Endothelial cell of umbilical vein (primary cell): Measurements from ENCODE around the gene ZBBX. TPM values are rescaled to one million over a fixed set of nuclear protein-coding genes. Genes with fewer than 3 reads are reported as not detected.

Source experiments
- BruUV-seq: library from RNA; stranded (reverse); fragments of 400-500 nt; replicated peaks from 2 replicates; lab custom pipeline; 2021; lab: Mats Ljungman, UMichigan
- CTCF ChIA-PET: fragments of 300-600, 350-600 bp; sonication (Branson Sonifier 250); formaldehyde crosslinking; loops from one replicate; lab custom pipeline; 2021; ENCODE audit warnings: antibody characterized with exemption, inconsistent platforms; lab: Charles Lee
- POLR2A ChIA-PET: fragments of 300-600, 350-600 bp; sonication (Branson Sonifier 250); formaldehyde crosslinking; loops from one replicate; lab custom pipeline; 2021; ENCODE audit warnings: antibody characterized with exemption, inconsistent platforms; lab: Charles Lee
- DNase-seq: peaks from one replicate; pipeline ENCODE4 v3.0.0-alpha.2; 2011; ENCODE audit warnings: low read depth, low spot score
- FAIRE-seq: peaks from 2 replicates; lab custom pipeline; 2011; peaks lifted over from hg19 to GRCh38; lab: Jason Lieb, UNC
- H2AFZ ChIP-seq: 2 replicates; pipeline ENCODE4 v1.6.0; 2012; ENCODE audit warnings: low read depth, low read length, control low read depth, inconsistent platforms
- H3K27ac ChIP-seq: 2 replicates; pipeline ENCODE4 v1.5.1; 2011; ENCODE audit warnings: low read depth, mild to moderate bottlenecking, control low read depth, low read length, moderate library complexity; ENCODE audit not compliant: insufficient read depth
- H3K27me3 ChIP-seq, 2 experiments: 2 replicates each; pipeline versions ENCODE4 v1.6.0 to v1.6.1; 2011; ENCODE audit warnings: low read length in 2 of 2, mixed read lengths in 1 of 2; ENCODE audit not compliant: control insufficient read depth in 2 of 2, insufficient read depth in 2 of 2
- H3K36me3 ChIP-seq, 2 experiments: 2 replicates in 1 of 2; 3 replicates in 1 of 2; pipeline ENCODE4 v1.5.1; 2011; ENCODE audit warnings: low read length in 2 of 2, mild to moderate bottlenecking in 1 of 2, moderate library complexity in 1 of 2; ENCODE audit not compliant: control insufficient read depth in 2 of 2, insufficient read depth in 2 of 2; ENCODE audit errors: extremely low read depth in 1 of 2
- H3K4me1 ChIP-seq: 3 replicates; pipeline ENCODE4 v1.5.1; 2011; ENCODE audit warnings: mild to moderate bottlenecking, low read length; ENCODE audit not compliant: control insufficient read depth, insufficient read depth; ENCODE audit errors: extremely low read depth
- H3K4me2 ChIP-seq: 2 replicates; pipeline ENCODE4 v1.6.1; 2011; ENCODE audit warnings: low read length, control low read depth, mixed read lengths; ENCODE audit not compliant: insufficient read depth
- H3K4me3 ChIP-seq, 3 experiments: fragments of 200-600 bp in 1 of 3; sonication (generic), shearing (Covaris generic) in 1 of 3; replicated peaks in 1 of 3; 2 replicates each; pipeline ENCODE4 v1.5.1; 2011 to 2016; ENCODE audit warnings: control low read depth in 3 of 3, low read length in 3 of 3, mild to moderate bottlenecking in 2 of 3, inconsistent platforms in 1 of 3, low read depth in 1 of 3, moderate library complexity in 1 of 3; ENCODE audit not compliant: insufficient read depth in 1 of 3
- H3K79me2 ChIP-seq: 2 replicates; pipeline ENCODE4 v1.6.0; 2012; ENCODE audit warnings: low read length, inconsistent platforms; ENCODE audit not compliant: control insufficient read depth, insufficient read depth
- H3K9ac ChIP-seq: replicated peaks from 2 replicates; pipeline ENCODE3; 2011; ENCODE audit warnings: low read length, control low read depth; ENCODE audit not compliant: insufficient read depth; ENCODE audit errors: extremely low read depth
- H3K9me1 ChIP-seq: replicated peaks from 3 replicates; pipeline ENCODE4 v1.6.0; 2011; ENCODE audit warnings: mild to moderate bottlenecking, low read length; ENCODE audit not compliant: control insufficient read depth, insufficient read depth; ENCODE audit errors: extremely low read depth
- H3K9me3 ChIP-seq: replicated peaks from 2 replicates; pipeline ENCODE4 v1.5.1; 2012; ENCODE audit warnings: low read length, inconsistent platforms; ENCODE audit not compliant: control insufficient read depth, insufficient read depth
- H4K20me1 ChIP-seq: replicated peaks from 2 replicates; pipeline ENCODE3; 2011; ENCODE audit warnings: mild to moderate bottlenecking, low read length; ENCODE audit not compliant: control insufficient read depth, insufficient read depth; ENCODE audit errors: extremely low read depth
- CTCF ChIP-seq, 2 donors: IDR thresholded peaks; 1 replicate in 1 of 2; 2 replicates in 1 of 2; pipeline ENCODE4 v1.5.1; 2011; ENCODE audit warnings: low read length in 2 of 2, mild to moderate bottlenecking in 2 of 2, moderate library complexity in 2 of 2, control low read depth in 1 of 2, inconsistent platforms in 1 of 2, low read depth in 1 of 2; ENCODE audit not compliant: insufficient read depth in 1 of 2; ENCODE audit errors: extremely low read depth in 1 of 2
- EZH2 ChIP-seq: IDR thresholded peaks from 2 replicates; pipeline ENCODE4 v1.6.1; 2012; ENCODE audit warnings: borderline replicate concordance, low read depth, mild to moderate bottlenecking, moderate library complexity, low read length, inconsistent platforms; ENCODE audit not compliant: severe bottlenecking
- FOS ChIP-seq: IDR thresholded peaks from 2 replicates; pipeline ENCODE4 v1.6.1; 2011; ENCODE audit warnings: mild to moderate bottlenecking, low read length, moderate library complexity, borderline replicate concordance; ENCODE audit not compliant: insufficient read depth
- JUN ChIP-seq: IDR thresholded peaks from 2 replicates; pipeline ENCODE4 v1.6.1; 2011; ENCODE audit warnings: borderline replicate concordance, low read depth; ENCODE audit not compliant: insufficient read length, insufficient read depth
- MAX ChIP-seq: IDR thresholded peaks from 2 replicates; pipeline ENCODE4 v1.6.1; 2011; ENCODE audit not compliant: insufficient read depth, insufficient read length
- MYC ChIP-seq: IDR thresholded peaks from one replicate; pipeline ENCODE4 v1.6.1; 2011; ENCODE audit warnings: mild to moderate bottlenecking, low read depth, low read length
- POLR2A ChIP-seq: IDR thresholded peaks from 2 replicates; pipeline ENCODE4 v1.6.1; 2012; ENCODE audit warnings: low read depth, mild to moderate bottlenecking, control low read depth, low read length
- POLR2AphosphoS5 ChIP-seq: IDR thresholded peaks from 2 replicates; pipeline ENCODE4 v1.6.1; 2012; ENCODE audit warnings: low read depth, mild to moderate bottlenecking, control low read depth, low read length, moderate library complexity; ENCODE audit not compliant: insufficient read depth
- dilution Hi-C: fragments of 300-500 bp; cut with MboI; formaldehyde crosslinking; loops from one replicate; pipeline ENCODE4 v1.15.0; 2019; ENCODE audit warnings: low sequenced_read_pairs; ENCODE audit not compliant: extremely low pct_ligation_motif_present
- intact Hi-C: fragments of 100-400 bp; cut with micrococcal nuclease; formaldehyde crosslinking; loops from one replicate; pipeline ENCODE4 v1.10.0; 2022
- polyA plus RNA-seq, 4 experiments: library from polyadenylated mRNA; depleted of rRNA in 3 of 4; stranded (reverse) in 3 of 4; unstranded in 1 of 4; fragments of >200 nt; gene quantifications; 2 replicates each; pipeline versions ENCODE4 v1.2.1 to v1.2.3, GENCODE V29; 2011 to 2012; ENCODE audit warnings: missing spikeins in 1 of 4
- total RNA-seq: library from RNA; stranded (reverse); gene quantifications from 2 replicates; pipeline ENCODE4 v1.2.3, GENCODE V29; 2021

Gene ZBBX
- total and polyA plus RNA-seq, 2 donors (not counting 3 experiments of a cell fraction or from before 2014, with no cell fraction given): not detected

GRCh38 chr3:167323572-167323971, 56.5 kb downstream of the ZBBX start:
- no peak for DNase-seq
- no TSS peak for BruUV-seq
- Histone ChIP-seq H3K27me3 (no peaks in the 10 kb centered on the region), H3K36me3 (no peaks in the 10 kb centered on the region), H3K4me1 (no peaks in the 10 kb centered on the region), H3K79me2 (no peaks in the 10 kb centered on the region), H2AFZ (no peak overlapping the region), H3K27ac (no peak overlapping the region), H3K4me2 (no peak overlapping the region), H3K9me1 (no peaks in the 10 kb centered on the region), H3K9me3 (no peaks in the 10 kb centered on the region), H3K9ac (no peak overlapping the region), H4K20me1 (no peaks in the 10 kb centered on the region), H3K4me3 (no peak overlapping the region)
- intact Hi-C loops: no loop called here
- dilution Hi-C loops: no loop called here
- TF ChIP-seq POLR2AphosphoS5 (no peak), POLR2A (no peak), MAX (no peak), MYC (no peak), EZH2 (no peak), JUN (no peak), FOS (no peak), CTCF (IDR thresholded peaks at IDR 0.05; ENCODE audit: extremely low read depth in 1 of 2, insufficient read depth in 1 of 2, low read depth in 1 of 2, low read length in 2 of 2) (no peak)
- CTCF ChIA-PET: no interaction called here
- POLR2A ChIA-PET: no interaction called here
- no peak for FAIRE-seq
